Spleen (tissue), 11 donors: Measurements from ENCODE around the gene SELENOW. TPM values are rescaled to one million over a fixed set of nuclear protein-coding genes. Genes with fewer than 3 reads are reported as not detected.
"Not testable (repeated sequence)": the region's sequence is repeated elsewhere in the genome, so short reads cannot be mapped to it uniquely, and the experiment has no call there.

Experiments
- DNase-seq: peaks from one replicate; pipeline ENCODE4 v3.0.0-alpha.2; 2020
- H3K27ac ChIP-seq, 8 donors: fragments of 200-600 bp; sonication (generic) in 7 of 8; 1 replicate in 4 of 8; 2 replicates in 4 of 8; pipeline versions ENCODE4 v1.5.0 to v1.8.0; 2016 to 2021; ENCODE audit warnings: inconsistent platforms in 4 of 8, mild to moderate bottlenecking in 4 of 8, moderate library complexity in 1 of 8
- H3K27me3 ChIP-seq, 7 donors: fragments of 200-600 bp; sonication (generic) in 6 of 7; replicated peaks in 1 of 7; 1 replicate in 4 of 7; 2 replicates in 3 of 7; pipeline versions ENCODE4 v1.5.0 to v1.8.0; 2016 to 2021; ENCODE audit warnings: inconsistent platforms in 3 of 7, mild to moderate bottlenecking in 1 of 7
- H3K36me3 ChIP-seq, 6 donors: fragments of 200-600 bp; sonication (generic) in 5 of 6; 1 replicate in 4 of 6; 2 replicates in 2 of 6; pipeline versions ENCODE4 v1.5.0 to v1.8.0; 2016 to 2021; ENCODE audit warnings: inconsistent platforms in 2 of 6
- H3K4me1 ChIP-seq, 6 donors: fragments of 200-600 bp; sonication (generic) in 5 of 6; 1 replicate in 3 of 6; 2 replicates in 3 of 6; pipeline versions ENCODE4 v1.5.0 to v1.8.0; 2016 to 2021; ENCODE audit warnings: inconsistent platforms in 3 of 6
- H3K4me3 ChIP-seq, 8 donors: fragments of 200-600 bp; sonication (generic) in 7 of 8; 1 replicate in 4 of 8; 2 replicates in 4 of 8; pipeline versions ENCODE4 v1.5.0 to v1.8.0; 2016 to 2021; ENCODE audit warnings: inconsistent platforms in 4 of 8, mild to moderate bottlenecking in 4 of 8, moderate library complexity in 2 of 8
- H3K9me3 ChIP-seq, 8 donors: fragments of 200-600 bp; sonication (generic) in 7 of 8; 1 replicate in 4 of 8; 2 replicates in 4 of 8; pipeline versions ENCODE4 v1.5.0 to v1.8.0; 2016 to 2021; ENCODE audit warnings: inconsistent platforms in 4 of 8
- POLR2A ChIP-seq, 3 donors: fragments of 450-650 bp; IDR thresholded peaks; one replicate each; pipeline ENCODE4 v1.5.1; 2017; ENCODE audit warnings: antibody characterized with exemption in 3 of 3, mild to moderate bottlenecking in 1 of 3
- POLR2AphosphoS5 ChIP-seq, 3 donors: sonication (generic); formaldehyde crosslinking; IDR thresholded peaks; one replicate each; pipeline ENCODE4 v1.5.1; 2017; ENCODE audit warnings: antibody characterized with exemption in 3 of 3
- WGBS, 5 donors: extraction: QIAGEN DNeasy Blood & Tissue Kit in 3 of 5; methylation state at CpG; one replicate each; pipeline versions ENCODE4 v1.1.5 to v1.1.7; 2013 to 2018; 5-methylcytosine and 5-hydroxymethylcytosine counted together
- intact Hi-C: fragments of 100-400 bp; cut with DNase I; formaldehyde crosslinking; loops from one replicate; pipeline ENCODE4 v1.15.0; 2023; ENCODE audit warnings: low total_unique reads
- polyA plus RNA-seq, 3 donors: library from polyadenylated mRNA; stranded (reverse); fragments of 200-250 nt; gene quantifications; one replicate each; pipeline ENCODE4 v1.2.1, GENCODE V29; 2013
- total RNA-seq, 7 donors: library from RNA; depleted of rRNA in 3 of 7; stranded (reverse); fragments of >200 nt in 3 of 7; fragmentation: NEBNext Ultra II Directional in 4 of 7; extraction: Animal tissue kit (Norgen Biotek cat#: 25700) in 4 of 7; gene quantifications; one replicate each; pipeline versions ENCODE4 v1.1.0 to v1.2.1, GENCODE V29; 2016 to 2021
- TF ChIP-seq, protein P1 (sequence below), 11 experiments: fragments of 200-600 bp in 7 of 11; fragments of 450-650 bp in 4 of 11; sonication (generic) in 4 of 11; IDR thresholded peaks in 8 of 11; conservative IDR thresholded peaks in 3 of 11; 1 replicate in 7 of 11; 2 replicates in 4 of 11; pipeline versions ENCODE4 v1.4.0 to v1.8.0; 2016 to 2021; ENCODE audit warnings: antibody characterized with exemption in 11 of 11, inconsistent platforms in 4 of 11, mild to moderate bottlenecking in 1 of 11
- donor health status: healthy with polysubstance abuse.
- donor health status: DM: no; HTN: no; CAD: no; lungs with moderate emphysema.
- donor health status: DM: no; HTN: no; CAD: no.
- donor health status: Bipolar disorder and iron deficiency.
- donor health status: healthy.
- donor health status: DM: no; HTN: no; CAD: no.
- donor health status: DM: yes; HTN: yes; CAD: no.

The SELENOW gene
- total and polyA plus RNA-seq, 10 donors = 137 to 592 (median 302) TPM

DNA sequence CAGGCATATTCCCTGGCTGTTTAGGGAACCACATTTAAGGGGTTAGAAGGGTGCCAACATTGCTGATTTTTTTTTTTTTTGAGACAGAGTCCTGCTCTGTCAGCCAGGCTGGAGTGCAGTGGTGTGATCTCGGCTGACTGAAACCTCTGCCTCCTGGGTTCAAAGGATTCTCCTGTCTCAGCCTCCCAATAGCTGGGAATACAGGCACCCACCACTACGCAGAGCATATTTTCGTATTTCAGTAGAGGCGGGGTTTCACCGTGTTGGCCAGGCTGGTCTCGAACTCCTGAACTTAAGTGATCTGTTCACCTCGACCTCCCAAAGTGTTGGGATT, 35.5 kb downstream of the SELENOW start:
- 54 to 64% (median 58%) methylated on average over 7 of the region's 7 CpGs for WGBS, 5 donors
- intact Hi-C loops = no loop called here
- no peak for TF ChIP-seq POLR2A (IDR thresholded peaks at IDR 0.05)
- TF ChIP-seq, protein P1, sequence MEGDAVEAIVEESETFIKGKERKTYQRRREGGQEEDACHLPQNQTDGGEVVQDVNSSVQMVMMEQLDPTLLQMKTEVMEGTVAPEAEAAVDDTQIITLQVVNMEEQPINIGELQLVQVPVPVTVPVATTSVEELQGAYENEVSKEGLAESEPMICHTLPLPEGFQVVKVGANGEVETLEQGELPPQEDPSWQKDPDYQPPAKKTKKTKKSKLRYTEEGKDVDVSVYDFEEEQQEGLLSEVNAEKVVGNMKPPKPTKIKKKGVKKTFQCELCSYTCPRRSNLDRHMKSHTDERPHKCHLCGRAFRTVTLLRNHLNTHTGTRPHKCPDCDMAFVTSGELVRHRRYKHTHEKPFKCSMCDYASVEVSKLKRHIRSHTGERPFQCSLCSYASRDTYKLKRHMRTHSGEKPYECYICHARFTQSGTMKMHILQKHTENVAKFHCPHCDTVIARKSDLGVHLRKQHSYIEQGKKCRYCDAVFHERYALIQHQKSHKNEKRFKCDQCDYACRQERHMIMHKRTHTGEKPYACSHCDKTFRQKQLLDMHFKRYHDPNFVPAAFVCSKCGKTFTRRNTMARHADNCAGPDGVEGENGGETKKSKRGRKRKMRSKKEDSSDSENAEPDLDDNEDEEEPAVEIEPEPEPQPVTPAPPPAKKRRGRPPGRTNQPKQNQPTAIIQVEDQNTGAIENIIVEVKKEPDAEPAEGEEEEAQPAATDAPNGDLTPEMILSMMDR (IDR thresholded peaks at IDR 0.05 in 8 of 11, conservative IDR thresholded peaks at IDR 0.05 in 3 of 11) = no peak
- no peak overlapping the region for H3K27ac ChIP-seq
- no peak for DNase-seq
- no peaks in the 10 kb centered on the region for H3K9me3 ChIP-seq
- no peaks in the 10 kb centered on the region for H3K36me3 ChIP-seq
- no peaks in the 10 kb centered on the region for H3K4me1 ChIP-seq
- no peak overlapping the region for H3K4me3 ChIP-seq
- peaks cover 0 to 28% (median 2%) of the 10 kb centered on the region in 7 donors for H3K27me3 ChIP-seq

DNA sequence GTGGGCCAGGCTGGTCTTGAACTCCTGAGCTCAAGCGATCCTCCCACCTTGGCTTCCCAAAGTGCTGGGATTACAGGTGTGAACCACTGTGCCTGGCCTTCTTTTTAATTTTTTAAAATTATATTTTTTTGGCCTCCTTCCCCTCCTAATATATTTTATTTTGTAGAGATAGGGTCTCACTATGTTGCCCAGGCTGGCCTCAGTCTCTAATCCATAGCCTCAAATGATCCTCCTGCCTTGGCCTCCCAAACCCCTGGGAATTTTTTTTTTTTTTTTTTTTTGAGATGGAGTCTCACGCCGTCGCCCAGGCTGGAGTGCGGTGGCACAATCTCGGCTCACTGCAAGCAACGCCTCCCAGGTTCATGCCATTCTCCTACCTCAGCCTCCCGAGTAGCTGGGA, 37.8 kb downstream of the SELENOW start:
- H3K27me3 ChIP-seq = peaks cover 0 to 49% (median 9%) of the 10 kb centered on the region in 7 donors
- DNase-seq, H3K4me1 ChIP-seq, H3K36me3 ChIP-seq, H3K4me3 ChIP-seq, H3K9me3 ChIP-seq, H3K27ac ChIP-seq, intact Hi-C loops: not testable (repeated sequence)
- WGBS, 5 donors = 89 to 96% (median 94%) methylated on average over 8 of the region's 8 CpGs

DNA sequence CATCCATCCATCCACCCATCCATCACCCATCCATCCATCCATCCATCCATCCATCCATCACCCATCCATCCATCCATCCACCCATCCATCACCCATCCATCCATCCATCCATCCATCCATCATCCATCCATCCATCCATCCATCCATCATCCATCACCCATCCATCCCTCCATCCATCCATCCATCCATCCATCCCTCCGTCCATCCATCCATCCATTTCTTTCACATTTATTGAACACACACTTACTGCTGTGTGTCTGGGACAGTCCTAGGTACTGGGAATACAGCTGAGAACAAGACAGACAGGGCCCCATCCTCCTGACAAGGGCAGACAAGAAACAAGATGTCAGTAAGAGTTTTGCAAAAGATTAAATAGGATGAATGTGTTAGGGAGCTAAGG, 39.7 kb downstream of the SELENOW start:
- intact Hi-C loops, H3K27ac ChIP-seq, DNase-seq, H3K4me3 ChIP-seq, H3K36me3 ChIP-seq, H3K4me1 ChIP-seq, H3K9me3 ChIP-seq: not testable (repeated sequence)
- whole genome bisulfite sequencing, 5 donors = 90 to 97% (median 94%) methylated on average over 1 of the region's 1 CpG
- peaks cover 0 to 60% (median 12%) of the 10 kb centered on the region in 7 donors for H3K27me3 ChIP-seq

DNA sequence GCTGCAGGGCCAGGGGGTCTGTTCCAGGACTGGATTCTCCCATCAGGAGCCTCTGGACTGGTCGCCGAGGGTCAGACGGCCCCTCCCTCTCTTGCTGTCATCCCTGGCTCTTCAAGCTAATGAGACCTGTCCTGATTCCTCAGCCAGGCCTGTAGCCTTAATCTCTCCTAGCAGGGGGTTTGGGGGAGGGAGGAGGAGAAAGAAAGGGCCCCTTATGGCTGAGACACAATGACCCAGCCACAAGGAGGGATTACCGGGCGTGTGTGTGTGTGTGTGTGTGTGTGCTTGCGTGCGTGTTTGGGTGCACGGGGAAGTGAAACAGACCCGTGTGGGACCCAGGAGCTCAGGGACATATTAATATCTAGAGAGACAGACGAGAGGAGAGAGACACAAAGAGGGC, 41.4 kb downstream of the SELENOW start:
- H3K4me1 ChIP-seq = no peaks in the 10 kb centered on the region
- DNase-seq = no peak
- TF ChIP-seq POLR2A (IDR thresholded peaks at IDR 0.05) = no peak
- TF ChIP-seq, protein P1 (IDR thresholded peaks at IDR 0.05 in 8 of 11, conservative IDR thresholded peaks at IDR 0.05 in 3 of 11) = no peak
- TF ChIP-seq POLR2AphosphoS5 (IDR thresholded peaks at IDR 0.05) = no peak
- peaks cover 0 to 56% (median 12%) of the 10 kb centered on the region in 7 donors for H3K27me3 ChIP-seq
- no peak overlapping the region for H3K27ac ChIP-seq
- no peaks in the 10 kb centered on the region for H3K36me3 ChIP-seq
- no peaks in the 10 kb centered on the region for H3K9me3 ChIP-seq
- intact Hi-C loops = no loop called here
- WGBS, 5 donors = 6 to 12% (median 9%) methylated on average over 10 of the region's 10 CpGs
- no peak overlapping the region for H3K4me3 ChIP-seq

DNA sequence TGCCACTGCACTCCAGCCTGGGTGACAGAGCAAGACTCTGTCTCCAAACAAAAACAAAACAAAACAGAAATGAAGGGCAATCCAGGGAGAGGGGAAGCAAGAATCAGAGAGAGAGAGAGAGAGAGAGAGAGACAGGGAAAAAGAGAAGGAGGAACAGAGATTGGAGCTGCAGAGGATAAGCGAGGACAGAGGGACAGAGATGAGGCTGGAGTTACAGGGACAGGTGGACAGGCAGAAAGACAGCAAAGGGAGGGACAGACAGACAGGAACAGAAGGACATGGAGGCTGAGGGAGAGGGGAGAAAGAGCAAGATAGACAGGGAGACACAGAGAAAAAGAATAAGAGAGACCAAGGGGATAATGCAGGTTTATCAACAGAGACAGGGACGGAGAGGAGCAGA, 41.9 kb downstream of the SELENOW start:
- no peak for DNase-seq
- Histone ChIP-seq H3K4me1 (no peaks in the 10 kb centered on the region), H3K4me3 (no peak overlapping the region), H3K9me3 (no peaks in the 10 kb centered on the region), H3K27ac (no peak overlapping the region), H3K27me3 (peaks cover 0 to 57% (median 12%) of the 10 kb centered on the region in 7 donors), H3K36me3 (no peaks in the 10 kb centered on the region)
- TF ChIP-seq, protein P1 (IDR thresholded peaks at IDR 0.05 in 8 of 11, conservative IDR thresholded peaks at IDR 0.05 in 3 of 11) = no peak
- TF ChIP-seq POLR2A (IDR thresholded peaks at IDR 0.05) = no peak
- no peak for TF ChIP-seq POLR2AphosphoS5 (IDR thresholded peaks at IDR 0.05)
- 62 to 83% (median 70%) methylated on average over 2 of the region's 2 CpGs for WGBS, 5 donors
- intact Hi-C loops = no loop called here
